ENCODE data around the gene ADGRB2. TPM values are rescaled to one million over a fixed set of nuclear protein-coding genes. Genes with fewer than 3 reads are reported as not detected.

ADGRB2 gene
- total RNA-seq, 4 donors from 2014 or later, result 2.4 to 14.3 (median 9.8) TPM

DNA sequence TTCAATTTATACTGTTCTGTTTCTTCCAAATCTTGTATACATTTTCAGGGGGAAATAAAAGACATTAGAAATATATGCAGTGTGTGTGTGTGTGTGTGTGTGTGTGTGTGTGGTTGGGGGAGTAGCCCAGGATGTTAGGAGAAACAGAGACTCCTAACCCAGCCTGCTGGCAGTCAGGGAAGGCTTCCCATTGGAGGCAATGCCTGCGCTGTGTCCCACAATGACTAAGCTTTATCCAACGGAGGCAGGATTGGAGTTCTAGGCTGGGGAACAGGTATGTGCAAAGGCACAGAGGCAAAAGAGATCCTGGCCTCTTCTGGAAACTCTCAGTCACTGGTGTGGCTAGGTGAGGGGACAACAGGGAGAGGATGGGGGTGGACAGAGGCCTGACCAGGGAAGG lies 16.5 kb upstream of the ADGRB2 start:
- Histone ChIP-seq H3K4me3 (replicated peaks in 1 of 3) (no peak overlapping the region), H3K9me3 (no peaks in the 10 kb centered on the region), H3K27me3 (no peaks in the 10 kb centered on the region), H3K27ac (no peak overlapping the region), H3K4me1 (no peaks in the 10 kb centered on the region), H3K36me3 (no peaks in the 10 kb centered on the region)
- WGBS, 2 donors, result 79 to 92% methylated on average over 2 of the region's 2 CpGs
- TF ChIP-seq, protein P1, sequence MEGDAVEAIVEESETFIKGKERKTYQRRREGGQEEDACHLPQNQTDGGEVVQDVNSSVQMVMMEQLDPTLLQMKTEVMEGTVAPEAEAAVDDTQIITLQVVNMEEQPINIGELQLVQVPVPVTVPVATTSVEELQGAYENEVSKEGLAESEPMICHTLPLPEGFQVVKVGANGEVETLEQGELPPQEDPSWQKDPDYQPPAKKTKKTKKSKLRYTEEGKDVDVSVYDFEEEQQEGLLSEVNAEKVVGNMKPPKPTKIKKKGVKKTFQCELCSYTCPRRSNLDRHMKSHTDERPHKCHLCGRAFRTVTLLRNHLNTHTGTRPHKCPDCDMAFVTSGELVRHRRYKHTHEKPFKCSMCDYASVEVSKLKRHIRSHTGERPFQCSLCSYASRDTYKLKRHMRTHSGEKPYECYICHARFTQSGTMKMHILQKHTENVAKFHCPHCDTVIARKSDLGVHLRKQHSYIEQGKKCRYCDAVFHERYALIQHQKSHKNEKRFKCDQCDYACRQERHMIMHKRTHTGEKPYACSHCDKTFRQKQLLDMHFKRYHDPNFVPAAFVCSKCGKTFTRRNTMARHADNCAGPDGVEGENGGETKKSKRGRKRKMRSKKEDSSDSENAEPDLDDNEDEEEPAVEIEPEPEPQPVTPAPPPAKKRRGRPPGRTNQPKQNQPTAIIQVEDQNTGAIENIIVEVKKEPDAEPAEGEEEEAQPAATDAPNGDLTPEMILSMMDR (IDR thresholded peaks at IDR 0.05), result no peak
- no peak for TF ChIP-seq POLR2A (IDR thresholded peaks at IDR 0.05)
- intact Hi-C loops (cut with DNase I), result no loop called here
- DNase-seq, result no peak

DNA sequence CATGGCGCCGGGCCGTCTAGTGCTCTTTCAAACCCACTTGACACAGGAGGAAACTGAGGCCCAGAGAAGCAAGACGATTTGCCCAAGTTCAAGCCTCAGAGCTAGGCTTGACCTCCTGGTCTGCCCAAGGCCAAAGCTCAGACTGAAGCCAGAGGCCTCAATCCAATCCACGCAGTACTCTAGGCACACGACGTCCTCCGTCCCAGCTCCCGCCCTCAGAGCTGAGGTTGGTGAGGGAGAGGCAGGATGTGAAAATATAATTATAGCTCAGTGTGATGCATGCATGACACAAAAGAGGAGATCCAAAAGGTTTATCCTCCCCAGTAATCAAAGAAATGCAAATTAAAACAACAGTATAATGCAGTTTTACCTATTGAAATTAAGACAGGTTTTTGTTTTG lies 15.5 kb upstream of the ADGRB2 start:
- 87 to 90% methylated on average over 9 of the region's 9 CpGs for WGBS, 2 donors
- Histone ChIP-seq H3K4me3 (replicated peaks in 1 of 3) (no peak overlapping the region), H3K27ac (no peak overlapping the region), H3K27me3 (peaks cover 8% of the 10 kb centered on the region), H3K4me1 (no peaks in the 10 kb centered on the region), H3K9me3 (no peaks in the 10 kb centered on the region), H3K36me3 (no peaks in the 10 kb centered on the region)
- intact Hi-C loops (cut with DNase I), result no loop called here
- TF ChIP-seq, protein P1 (IDR thresholded peaks at IDR 0.05), result no peak
- no peak for TF ChIP-seq POLR2A (IDR thresholded peaks at IDR 0.05)
- DNase-seq, result no peak

DNA sequence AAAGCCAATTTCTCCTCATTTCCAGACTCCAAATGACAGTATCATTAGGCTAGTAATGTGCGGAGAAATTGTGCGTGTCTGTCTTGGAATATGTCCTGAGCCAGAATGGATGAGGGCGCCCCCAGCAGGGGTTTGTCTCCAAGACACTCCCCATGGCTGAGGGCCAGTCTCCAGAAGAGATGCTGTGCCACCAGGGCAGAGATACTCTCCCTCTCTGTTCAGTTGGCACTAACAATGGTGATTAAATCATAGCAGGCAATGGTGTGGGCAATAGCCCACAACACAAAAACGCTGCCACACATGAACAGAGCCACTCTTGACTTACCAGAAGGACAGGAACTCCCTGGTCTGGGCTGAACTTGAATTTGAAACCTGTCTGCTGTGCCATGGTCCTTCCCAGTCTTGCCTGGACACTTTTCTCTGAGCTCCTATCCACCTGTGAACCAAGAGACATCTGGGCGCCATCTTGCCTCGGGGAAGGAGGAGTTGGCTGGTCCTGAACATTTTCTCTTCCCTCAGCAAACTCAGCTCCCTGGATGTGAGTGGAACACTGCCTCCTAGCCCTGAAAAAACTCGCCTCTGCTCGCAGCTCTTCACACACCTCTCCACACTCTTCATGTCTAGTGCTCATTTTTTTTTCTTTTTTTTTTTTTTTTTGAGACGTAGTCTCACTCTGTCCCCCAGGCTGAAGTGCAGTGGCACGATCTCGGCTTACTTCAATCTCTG lies 14.8 kb upstream of the ADGRB2 start:
- 58 to 61% methylated on average over 10 to 11 of the region's 11 CpGs for WGBS, 2 donors
- H3K27ac ChIP-seq, result no peak overlapping the region
- no peak for TF ChIP-seq POLR2A (IDR thresholded peaks at IDR 0.05)
- TF ChIP-seq, protein P1 (IDR thresholded peaks at IDR 0.05), result no peak
- peak in 1 of 2 donors; percentile 13 for DNase-seq
- H3K4me1 ChIP-seq, result no peaks in the 10 kb centered on the region
- H3K4me3 ChIP-seq (replicated peaks in 1 of 3), result no peak overlapping the region
- no peaks in the 10 kb centered on the region for H3K9me3 ChIP-seq
- H3K27me3 ChIP-seq, result peaks cover 9% of the 10 kb centered on the region
- intact Hi-C loops (cut with DNase I), result no loop called here
- H3K36me3 ChIP-seq, result no peaks in the 10 kb centered on the region

DNA sequence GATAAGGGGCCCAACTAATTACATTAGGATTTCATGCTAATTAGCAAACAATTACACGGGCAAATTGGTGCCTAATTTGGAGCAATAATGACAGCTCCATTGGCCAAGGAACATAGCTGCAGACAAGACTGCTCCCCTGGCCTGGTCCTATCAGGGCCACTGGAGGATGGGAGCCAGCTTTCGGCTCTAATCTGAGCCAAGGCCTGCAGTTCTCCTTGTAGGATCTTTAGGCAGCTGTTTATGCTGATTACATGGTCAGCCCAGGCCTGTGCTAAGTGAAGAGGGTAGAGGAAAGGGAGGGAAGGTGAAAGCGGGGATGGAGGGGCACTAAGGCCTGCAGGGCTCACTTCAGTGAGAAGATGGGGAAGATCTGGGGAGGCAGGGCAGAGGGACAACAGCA lies 12.4 kb upstream of the ADGRB2 start:
- Histone ChIP-seq H3K27me3 (peaks cover 22% of the 10 kb centered on the region), H3K36me3 (no peaks in the 10 kb centered on the region), H3K27ac (no peak overlapping the region), H3K4me1 (peaks cover 11 to 14% of the 10 kb centered on the region in 2 donors), H3K4me3 (replicated peaks in 1 of 3) (no peak overlapping the region), H3K9me3 (no peaks in the 10 kb centered on the region)
- TF ChIP-seq, protein P1 (IDR thresholded peaks at IDR 0.05), result no peak
- no peak for TF ChIP-seq POLR2A (IDR thresholded peaks at IDR 0.05)
- WGBS, 2 donors, result 73 to 82% methylated on average over 3 of the region's 3 CpGs
- DNase-seq, result no peak
- intact Hi-C loops (cut with DNase I), result no loop called here

DNA sequence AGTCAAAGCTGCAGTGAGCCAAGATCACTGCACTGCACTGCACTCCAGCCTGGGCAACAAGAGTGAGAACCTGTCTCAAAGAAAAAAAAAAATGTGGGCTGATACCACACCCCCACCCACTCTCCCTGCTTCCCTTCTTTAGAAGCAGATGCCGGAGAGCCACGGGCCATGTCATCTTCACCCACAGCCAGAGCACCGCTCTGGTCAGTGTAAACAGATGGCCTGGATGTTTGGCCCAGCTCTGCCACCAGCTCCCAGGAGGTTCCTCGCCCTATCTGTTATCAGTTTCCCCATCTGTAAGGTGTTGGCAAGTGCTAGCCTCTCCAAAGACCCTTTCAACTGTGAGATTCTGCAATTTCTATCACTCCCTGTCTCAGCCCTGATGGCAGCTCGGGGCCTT lies 11.9 kb upstream of the ADGRB2 start:
- Histone ChIP-seq H3K36me3 (no peaks in the 10 kb centered on the region), H3K9me3 (no peaks in the 10 kb centered on the region), H3K27me3 (peaks cover 22% of the 10 kb centered on the region), H3K4me3 (replicated peaks in 1 of 3) (no peak overlapping the region), H3K4me1 (peaks cover 11 to 14% of the 10 kb centered on the region in 2 donors), H3K27ac (no peak overlapping the region)
- 89 to 93% methylated on average over 5 of the region's 5 CpGs for WGBS, 2 donors
- intact Hi-C loops (cut with DNase I), result no loop called here
- TF ChIP-seq POLR2A (IDR thresholded peaks at IDR 0.05), result no peak
- TF ChIP-seq, protein P1 (IDR thresholded peaks at IDR 0.05), result no peak
- no peak for DNase-seq
